GM19395 (cell line): ENCODE data around the gene MOK.

Source experiments
- ATAC-seq: cut with Tn5 transposase; IDR thresholded peaks from one replicate; pipeline ENCODE4 v1.9.1; 2021; ENCODE audit warnings: mild to moderate bottlenecking, moderate library complexity; ENCODE audit not compliant: unreplicated experiment

MOK gene

DNA sequence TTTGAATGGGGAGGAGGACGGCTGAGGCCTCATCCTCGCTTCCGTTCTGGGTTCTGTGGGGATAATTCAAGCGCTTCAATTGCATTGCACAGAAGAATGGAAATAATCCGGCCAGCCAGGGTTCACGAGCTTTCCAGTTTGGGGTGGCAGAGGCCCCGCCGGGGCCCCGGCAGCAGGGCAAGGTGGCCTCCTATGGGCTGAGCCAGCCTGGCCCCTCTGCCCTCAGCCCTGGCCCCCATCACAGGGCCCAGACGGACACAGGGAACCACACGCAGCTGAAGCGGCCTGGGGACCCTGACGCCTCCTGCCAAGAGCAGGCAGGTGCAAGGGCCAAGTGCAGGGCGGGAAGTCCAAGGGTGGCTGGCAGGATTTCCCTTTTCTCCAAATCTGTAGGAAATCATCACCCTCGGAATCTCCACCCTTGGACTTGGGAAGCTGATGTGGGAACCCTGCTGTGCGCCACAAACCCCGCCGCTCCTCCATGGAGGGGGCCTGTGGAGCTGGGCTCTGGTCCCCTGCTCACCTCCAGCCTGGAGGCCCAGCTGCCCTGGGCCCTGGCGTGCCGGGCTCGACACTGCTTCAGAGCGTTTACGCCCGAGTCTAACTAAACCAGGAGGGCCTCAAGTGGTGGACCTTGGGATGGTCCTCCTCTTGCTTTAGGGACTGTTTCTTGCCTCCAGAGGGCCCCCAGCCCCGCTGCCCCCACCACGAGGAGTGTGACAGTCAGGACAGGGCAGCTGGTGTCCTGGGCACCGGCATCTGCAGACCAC is 78.4 kb downstream of the MOK start:
- no peak for ATAC-seq

- no peak for ATAC-seq
Observed at GRCh38 chr14:102225936-102226335, 79.0 kb downstream of the MOK start.

- ATAC-seq: no peak
Observed at GRCh38 chr14:102225386-102225785, 79.6 kb downstream of the MOK start.

DNA sequence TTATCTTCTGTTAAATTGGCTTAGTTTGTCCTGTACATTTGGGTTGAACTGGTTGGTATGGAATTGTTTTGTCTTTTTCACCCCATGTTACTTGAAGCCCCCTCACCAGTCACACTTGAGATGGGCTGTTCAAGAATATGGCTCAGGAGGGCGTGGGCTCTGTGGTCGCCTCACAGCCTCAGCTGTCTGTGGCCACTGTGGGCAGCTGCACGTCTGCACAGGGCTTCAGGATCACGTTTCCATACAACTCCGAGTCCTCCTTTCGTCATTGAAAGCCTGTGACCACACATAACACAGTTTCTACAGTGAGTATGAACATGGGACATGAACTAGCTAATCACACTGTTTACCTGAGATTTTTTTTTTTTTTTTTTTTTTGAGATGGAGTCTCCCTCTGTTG is 81.3 kb downstream of the MOK start:
- ATAC-seq: no peak

GRCh38 chr14:102222751-102223150 is 82.2 kb downstream of the MOK start:
- no peak for ATAC-seq

GRCh38 chr14:102222009-102222575 is 82.9 kb downstream of the MOK start:
- no peak for ATAC-seq

DNA sequence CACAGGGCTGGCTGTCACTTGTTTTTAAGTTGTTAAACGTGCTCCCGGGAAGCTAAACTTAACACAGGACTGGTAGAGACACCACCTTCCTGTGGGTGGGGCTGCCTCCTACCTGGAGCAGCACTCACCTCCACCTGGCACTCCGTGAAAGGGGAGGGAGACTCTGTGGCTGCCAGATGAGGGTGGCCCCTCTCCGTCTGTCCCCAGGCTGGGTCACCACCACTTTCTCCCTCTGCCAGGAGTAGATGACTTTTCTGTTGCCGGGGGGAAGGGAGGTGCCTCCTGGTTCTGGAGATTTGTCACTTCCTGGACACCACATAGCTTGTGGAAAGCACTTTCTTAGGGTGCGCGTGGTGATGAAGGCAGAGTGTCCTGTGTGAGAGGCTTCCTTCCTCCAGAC is 83.9 kb downstream of the MOK start:
- ATAC-seq: no peak

DNA sequence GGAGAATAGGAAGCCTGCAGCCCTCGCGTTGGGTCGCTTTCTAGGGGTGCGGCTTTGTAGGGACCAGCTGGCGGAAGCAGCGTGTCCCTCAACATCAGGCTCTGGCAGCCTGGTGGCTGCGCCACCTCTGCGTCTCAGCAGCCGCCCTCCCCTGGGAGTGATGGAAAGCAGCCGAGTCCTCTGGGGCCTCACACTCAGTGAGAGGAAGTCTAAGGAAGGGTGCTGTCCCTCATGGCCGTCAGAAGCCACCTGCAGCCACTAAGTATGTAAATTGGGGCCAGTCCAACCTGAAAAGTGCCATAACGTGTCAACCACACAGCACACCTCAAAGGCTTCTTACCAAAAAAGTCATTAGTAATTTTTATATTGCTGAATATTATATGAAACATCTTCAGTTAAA is 84.9 kb downstream of the MOK start:
- peak; percentile 85 for ATAC-seq

- ATAC-seq: no peak
Observed at GRCh38 chr14:102219316-102219715, 85.6 kb downstream of the MOK start.

DNA sequence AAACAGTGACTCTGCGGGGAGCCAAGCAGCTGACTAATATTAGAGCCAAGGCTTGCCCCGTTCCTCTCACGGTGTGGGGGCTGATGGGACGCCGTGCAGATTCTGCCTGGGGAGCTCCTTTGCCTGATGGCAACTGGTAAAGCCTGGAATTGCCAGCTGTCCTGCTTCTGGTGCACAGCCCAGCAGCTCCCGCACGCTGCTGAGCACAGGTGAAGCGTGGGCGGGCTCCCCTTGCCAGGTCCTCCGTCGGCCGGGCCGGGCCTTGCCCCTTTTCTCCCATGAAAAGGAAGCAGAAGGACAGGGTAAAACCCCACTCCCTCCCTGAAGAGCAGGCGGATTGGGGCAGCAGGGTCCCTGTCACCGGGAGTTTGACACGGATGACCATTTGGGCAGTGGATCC is 86.3 kb downstream of the MOK start:
- no peak for ATAC-seq

DNA sequence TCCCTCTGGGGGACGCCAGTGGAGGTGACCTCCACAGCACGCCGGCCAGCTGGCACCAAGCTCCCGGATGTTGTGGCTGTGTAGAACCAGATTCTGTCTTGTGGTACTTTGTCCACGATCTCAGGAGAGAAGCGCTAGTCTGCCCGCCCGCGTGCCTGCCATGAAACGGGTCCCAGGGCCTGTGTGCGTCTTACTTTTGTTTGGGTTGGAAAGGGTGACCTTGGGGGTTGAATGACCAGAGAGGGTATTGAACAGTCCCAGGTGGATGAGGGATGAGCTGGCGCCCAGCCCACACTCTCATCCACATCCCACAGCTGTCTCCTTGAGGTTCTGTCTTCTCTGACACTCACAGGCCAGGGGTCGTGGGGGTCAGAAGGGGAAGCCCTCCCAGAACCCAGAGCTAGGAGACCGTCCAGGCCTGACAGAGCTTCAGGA is 87.0 kb downstream of the MOK start:
- no peak for ATAC-seq

DNA sequence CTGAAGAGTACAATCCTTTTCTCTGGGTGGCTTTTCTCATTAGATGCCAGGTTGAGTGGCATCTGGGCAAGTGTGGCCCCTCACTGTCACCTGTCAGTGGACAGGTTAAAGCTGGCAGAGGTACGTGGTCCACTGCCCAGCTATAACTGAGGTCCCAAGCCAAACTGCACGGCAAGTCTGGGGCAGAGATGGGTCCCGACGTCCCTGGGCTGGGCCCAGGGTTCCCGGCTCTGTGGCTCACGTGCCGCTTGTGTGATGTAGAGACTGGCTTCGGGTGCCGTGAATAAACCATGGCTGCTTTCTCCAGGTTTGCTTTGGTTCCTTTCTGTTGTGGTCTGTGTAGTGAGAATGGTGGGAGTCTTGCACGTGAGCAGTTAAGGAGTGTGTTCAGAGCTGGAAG is 87.6 kb downstream of the MOK start:
- ATAC-seq: no peak

DNA sequence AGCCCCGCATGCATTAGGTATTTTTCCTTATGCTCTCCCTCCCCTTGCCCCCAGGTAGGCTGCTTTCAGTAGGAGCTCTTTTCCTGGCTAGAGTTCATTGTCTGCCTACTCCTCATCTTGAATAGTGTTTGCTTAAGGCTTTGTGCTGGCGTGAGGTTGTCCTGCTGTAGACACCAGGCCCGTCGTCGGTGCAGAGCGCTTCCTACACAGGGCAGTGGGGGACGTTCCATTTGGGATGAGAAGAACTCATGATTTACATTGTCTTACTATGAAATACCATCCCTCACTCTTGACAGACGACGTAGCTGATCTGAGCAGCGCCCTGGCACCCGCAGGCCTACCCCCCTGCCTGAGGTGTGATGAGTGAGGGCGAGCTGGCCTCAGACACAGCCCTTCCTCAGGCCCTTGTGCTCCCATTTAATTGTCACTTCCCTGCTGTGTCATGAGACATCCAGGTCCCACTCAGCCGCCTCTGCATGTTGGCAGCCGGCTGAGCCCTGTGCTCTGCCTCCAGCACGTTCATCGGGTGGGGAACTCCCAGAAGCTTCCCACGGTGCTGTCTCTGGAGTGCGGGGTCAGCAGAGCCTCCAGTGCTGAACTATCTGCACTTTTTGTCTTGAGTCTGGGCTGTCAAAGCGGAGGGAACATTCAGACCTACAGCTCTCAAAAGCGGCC is 89.3 kb downstream of the MOK start:
- no peak for ATAC-seq

DNA sequence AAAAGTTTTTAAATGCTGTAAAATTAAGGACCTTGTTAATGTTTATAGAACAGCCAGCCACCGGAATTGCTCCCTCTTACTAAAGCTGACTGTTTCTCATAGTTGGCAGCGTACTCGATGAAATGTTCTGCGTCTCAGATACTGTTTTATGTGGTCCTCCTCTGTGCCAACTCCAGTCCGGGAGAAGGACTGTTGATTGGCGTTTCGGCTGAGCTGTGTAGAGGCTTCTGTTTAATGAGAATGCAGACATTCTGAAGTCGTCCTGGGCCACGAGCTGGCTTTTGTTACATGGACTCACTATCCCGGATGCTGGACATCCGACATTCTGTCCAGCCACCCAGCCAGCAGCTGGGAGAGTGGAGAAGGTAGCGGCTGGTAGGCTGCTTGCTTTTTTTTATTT is 89.9 kb downstream of the MOK start:
- no peak for ATAC-seq

GRCh38 chr14:102213984-102214658 is 90.8 kb downstream of the MOK start:
- no peak for ATAC-seq

- no peak for ATAC-seq
Observed at GRCh38 chr14:102213470-102213869, 91.5 kb downstream of the MOK start.

- no peak for ATAC-seq
Observed at GRCh38 chr14:102212845-102213244, 92.1 kb downstream of the MOK start.

DNA sequence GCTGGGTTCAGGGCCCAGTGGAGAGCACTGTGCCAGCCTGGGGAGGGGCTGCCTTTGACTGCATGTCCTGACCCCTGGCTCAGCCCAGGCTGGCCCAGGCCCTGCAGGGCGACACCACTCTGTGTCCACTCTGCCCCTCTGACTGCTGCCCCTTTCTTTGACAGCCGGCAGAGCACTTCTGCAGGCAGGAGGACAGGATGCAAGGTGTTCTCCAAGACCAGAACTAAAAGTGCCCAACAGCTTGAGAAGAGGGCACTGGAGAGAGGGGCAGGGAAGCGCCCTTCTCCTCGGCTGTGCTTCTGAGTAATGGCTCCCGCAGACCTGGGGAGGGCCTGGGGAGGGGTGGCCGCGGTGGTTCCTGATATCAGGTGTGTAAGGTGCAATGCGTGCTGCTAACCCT is 92.6 kb downstream of the MOK start:
- ATAC-seq: no peak

DNA sequence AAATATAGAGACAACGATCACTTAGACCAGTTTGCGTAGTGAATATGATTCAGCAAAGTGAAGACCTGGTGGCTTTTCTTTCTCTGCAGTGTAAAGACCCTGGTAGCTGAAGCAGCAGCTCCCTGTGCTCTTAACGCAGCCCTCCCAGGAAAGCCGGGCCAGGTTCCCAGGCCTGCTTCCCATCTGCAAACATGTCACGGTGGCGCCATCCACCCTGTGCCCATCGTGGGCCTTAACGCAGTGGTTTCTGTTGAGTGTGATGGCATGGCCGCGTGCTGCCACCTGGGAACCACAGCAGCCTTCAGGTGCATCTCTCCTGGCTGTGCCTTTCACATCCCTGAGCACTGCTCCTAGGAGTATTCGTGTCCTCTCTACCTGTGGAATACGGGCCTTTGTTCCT is 93.7 kb downstream of the MOK start:
- ATAC-seq: no peak

GRCh38 chr14:102210421-102211042 is 94.4 kb downstream of the MOK start:
- ATAC-seq: no peak

GRCh38 chr14:102209224-102209966 is 95.6 kb downstream of the MOK start:
- no peak for ATAC-seq
